OCI-LY7 (cell line): ENCODE measurements around the gene NUDT7. TPM values are rescaled to one million over a fixed set of nuclear protein-coding genes. Genes with fewer than 3 reads are reported as not detected.

Experiments used
- BruUV-seq: library from RNA; stranded (reverse); fragments of 400-500 nt; replicated peaks from 2 replicates; lab custom pipeline; 2021; lab: Mats Ljungman, UMichigan
- CTCF ChIA-PET: fragments of 300-600 bp; sonication (Branson Sonifier 250); formaldehyde crosslinking; loops from one replicate; lab custom pipeline; 2022; ENCODE audit warnings: antibody characterized with exemption; ENCODE audit not compliant: unreplicated experiment; lab: Charles Lee
- POLR2A ChIA-PET: fragments of 300-600 bp; sonication (Branson Sonifier 250); formaldehyde crosslinking; loops from one replicate; lab custom pipeline; 2022; ENCODE audit warnings: antibody characterized with exemption; lab: Charles Lee
- DNase-seq: peaks from one replicate; pipeline ENCODE4 v3.0.0-alpha.2; 2015; ENCODE audit warnings: low spot score
- H2AFZ ChIP-seq: fragments of 200-600 bp; sonication (generic), shearing (Covaris generic); 2 replicates; pipeline ENCODE4 v1.6.1; 2014; ENCODE audit warnings: mild to moderate bottlenecking, antibody characterized with exemption, low read length, moderate library complexity
- H3K27ac ChIP-seq: fragments of 200-600 bp; sonication (generic); 2 replicates; pipeline ENCODE4 v1.5.1; 2014; ENCODE audit warnings: mixed run types, low read depth, mild to moderate bottlenecking, moderate library complexity, low read length, inconsistent platforms; ENCODE audit not compliant: poor library complexity, severe bottlenecking
- H3K36me3 ChIP-seq: fragments of 200-600 bp; sonication (generic); 2 replicates; pipeline ENCODE4 v1.6.1; 2014; ENCODE audit warnings: mild to moderate bottlenecking, antibody characterized with exemption, low read length, moderate library complexity, mixed read lengths; ENCODE audit not compliant: insufficient read depth
- H3K4me1 ChIP-seq: fragments of 200-600 bp; sonication (generic); 2 replicates; pipeline ENCODE4 v1.5.1; 2014; ENCODE audit warnings: mild to moderate bottlenecking, low read length; ENCODE audit not compliant: insufficient read depth, poor library complexity, severe bottlenecking
- H3K4me2 ChIP-seq: fragments of 200-600 bp; sonication (generic); 2 replicates; pipeline ENCODE4 v1.6.1; 2014; ENCODE audit warnings: mild to moderate bottlenecking, low read length
- H3K4me3 ChIP-seq: fragments of 200-600 bp; sonication (generic); 2 replicates; pipeline ENCODE4 v1.5.1; 2014; ENCODE audit warnings: mild to moderate bottlenecking, low read depth, low read length; ENCODE audit not compliant: poor library complexity, severe bottlenecking
- H3K79me2 ChIP-seq: fragments of 200-600 bp; sonication (generic); 2 replicates; pipeline ENCODE4 v1.6.1; 2016; ENCODE audit warnings: low read depth, mild to moderate bottlenecking, low read length, moderate library complexity, mixed read lengths; ENCODE audit not compliant: insufficient read depth
- H3K9me2 ChIP-seq: fragments of 200-600 bp; sonication (generic); 2 replicates; pipeline ENCODE4 v1.6.1; 2016; ENCODE audit warnings: mild to moderate bottlenecking, low read length, mixed read lengths; ENCODE audit not compliant: insufficient read depth
- H3K9me3 ChIP-seq: fragments of 200-600 bp; sonication (generic); 2 replicates; pipeline ENCODE4 v1.6.1; 2014; ENCODE audit warnings: mild to moderate bottlenecking, mixed run types, low read length, mixed read lengths
- H4K20me1 ChIP-seq: fragments of 200-600 bp; sonication (generic); 2 replicates; pipeline ENCODE4 v1.6.1; 2014; ENCODE audit warnings: mild to moderate bottlenecking, antibody characterized with exemption, low read length, moderate library complexity, mixed read lengths; ENCODE audit not compliant: insufficient read depth
- EZH2phosphoT487 ChIP-seq: fragments of 200-600 bp; sonication (generic); IDR thresholded peaks from 2 replicates; pipeline ENCODE4 v1.6.1; 2018; ENCODE audit warnings: low read depth, borderline replicate concordance, mild to moderate bottlenecking, mixed run types, antibody characterized with exemption, low read length, moderate library complexity, mixed read lengths
- intact Hi-C: fragments of 100-400 bp; cut with micrococcal nuclease; formaldehyde crosslinking; loops from one replicate; pipeline ENCODE4 v1.10.0; 2022; ENCODE audit not compliant: unreplicated experiment
- total RNA-seq, 2 experiments: library from RNA; depleted of rRNA in 1 of 2; stranded (reverse); fragments of >200 nt in 1 of 2; shearing (Covaris generic) in 1 of 2; gene quantifications; 2 replicates each; pipeline ENCODE4 v1.2.3, GENCODE V29; 2014 to 2022
- TF ChIP-seq, protein P1 (sequence below): fragments of 200-600 bp; sonication (generic); conservative IDR thresholded peaks from 2 replicates; pipeline ENCODE4 v1.5.1; 2014; ENCODE audit warnings: mild to moderate bottlenecking, antibody characterized with exemption, low read length, moderate library complexity, mixed read lengths

The NUDT7 gene
- total RNA-seq, 2 experiments from 2014 or later = 4.4 to 22.1 TPM

DNA sequence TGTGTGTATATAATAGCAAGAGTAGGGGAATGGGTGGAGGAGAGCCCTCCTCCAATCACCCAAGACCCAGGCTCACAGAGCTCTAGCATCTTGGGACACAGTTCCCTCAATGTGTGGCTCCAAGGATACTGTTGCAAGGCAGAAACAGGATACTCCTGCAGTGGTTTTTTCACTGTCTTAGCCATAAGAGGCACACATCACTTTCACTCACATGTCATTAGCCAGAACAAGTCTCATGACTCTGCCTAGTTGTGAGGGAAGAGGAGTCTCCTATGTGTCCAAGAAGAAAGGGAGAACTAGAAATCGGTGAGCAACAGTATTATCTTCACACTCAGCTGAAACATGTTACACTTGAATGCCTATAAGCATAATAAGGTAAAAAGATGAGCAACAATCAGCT is 11.1 kb upstream of the NUDT7 start:
- DNase-seq = no peak
- H4K20me1 ChIP-seq = no peaks in the 10 kb centered on the region
- H3K9me2 ChIP-seq = no peaks in the 10 kb centered on the region
- no peaks in the 10 kb centered on the region for H3K79me2 ChIP-seq
- CTCF ChIA-PET = interaction anchor here (0.6 kb wide), 1 partner anchor 22 kb away, joined by 3 read pairs; no protein-coding TSS in a partner anchor
- H3K4me3 ChIP-seq = no peak overlapping the region
- H3K4me1 ChIP-seq = no peaks in the 10 kb centered on the region
- H2AFZ ChIP-seq = no peak overlapping the region
- POLR2A ChIA-PET = no interaction called here
- intact Hi-C loops = no loop called here
- H3K9me3 ChIP-seq = no peaks in the 10 kb centered on the region
- no TSS peak for BruUV-seq
- no peaks in the 10 kb centered on the region for H3K36me3 ChIP-seq
- H3K4me2 ChIP-seq = no peak overlapping the region
- H3K27ac ChIP-seq = no peak overlapping the region
- TF ChIP-seq, protein P1, sequence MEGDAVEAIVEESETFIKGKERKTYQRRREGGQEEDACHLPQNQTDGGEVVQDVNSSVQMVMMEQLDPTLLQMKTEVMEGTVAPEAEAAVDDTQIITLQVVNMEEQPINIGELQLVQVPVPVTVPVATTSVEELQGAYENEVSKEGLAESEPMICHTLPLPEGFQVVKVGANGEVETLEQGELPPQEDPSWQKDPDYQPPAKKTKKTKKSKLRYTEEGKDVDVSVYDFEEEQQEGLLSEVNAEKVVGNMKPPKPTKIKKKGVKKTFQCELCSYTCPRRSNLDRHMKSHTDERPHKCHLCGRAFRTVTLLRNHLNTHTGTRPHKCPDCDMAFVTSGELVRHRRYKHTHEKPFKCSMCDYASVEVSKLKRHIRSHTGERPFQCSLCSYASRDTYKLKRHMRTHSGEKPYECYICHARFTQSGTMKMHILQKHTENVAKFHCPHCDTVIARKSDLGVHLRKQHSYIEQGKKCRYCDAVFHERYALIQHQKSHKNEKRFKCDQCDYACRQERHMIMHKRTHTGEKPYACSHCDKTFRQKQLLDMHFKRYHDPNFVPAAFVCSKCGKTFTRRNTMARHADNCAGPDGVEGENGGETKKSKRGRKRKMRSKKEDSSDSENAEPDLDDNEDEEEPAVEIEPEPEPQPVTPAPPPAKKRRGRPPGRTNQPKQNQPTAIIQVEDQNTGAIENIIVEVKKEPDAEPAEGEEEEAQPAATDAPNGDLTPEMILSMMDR = no peak
- TF ChIP-seq EZH2phosphoT487 = no peak

DNA sequence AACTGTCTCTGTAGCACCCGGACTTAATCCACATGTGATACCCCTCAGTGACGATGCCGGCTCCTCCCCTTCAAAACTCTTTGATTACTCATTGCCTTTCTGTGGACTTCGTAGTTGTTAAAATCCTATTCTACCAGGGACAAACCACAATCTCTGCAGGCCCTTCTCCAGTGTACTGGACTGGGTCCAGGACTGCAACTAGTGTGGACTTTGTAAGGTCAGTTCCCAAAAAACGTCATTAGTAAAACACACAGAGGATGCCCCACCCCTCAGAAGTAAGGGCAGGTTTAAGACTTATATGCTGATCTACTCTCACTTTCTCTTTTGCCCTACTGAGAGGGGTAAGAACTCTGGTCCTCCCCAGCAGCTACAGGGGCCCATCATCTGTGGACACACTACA is 10.5 kb upstream of the NUDT7 start:
- no peaks in the 10 kb centered on the region for H3K4me1 ChIP-seq
- no peaks in the 10 kb centered on the region for H3K9me2 ChIP-seq
- CTCF ChIA-PET = no interaction called here
- intact Hi-C loops = no loop called here
- TF ChIP-seq EZH2phosphoT487 = no peak
- TF ChIP-seq, protein P1 = no peak
- H4K20me1 ChIP-seq = no peaks in the 10 kb centered on the region
- no peaks in the 10 kb centered on the region for H3K79me2 ChIP-seq
- POLR2A ChIA-PET = no interaction called here
- no peak overlapping the region for H3K4me2 ChIP-seq
- H3K9me3 ChIP-seq = no peaks in the 10 kb centered on the region
- DNase-seq = no peak
- H2AFZ ChIP-seq = no peak overlapping the region
- H3K27ac ChIP-seq = no peak overlapping the region
- H3K36me3 ChIP-seq = no peaks in the 10 kb centered on the region
- H3K4me3 ChIP-seq = no peak overlapping the region
- BruUV-seq = no TSS peak

DNA sequence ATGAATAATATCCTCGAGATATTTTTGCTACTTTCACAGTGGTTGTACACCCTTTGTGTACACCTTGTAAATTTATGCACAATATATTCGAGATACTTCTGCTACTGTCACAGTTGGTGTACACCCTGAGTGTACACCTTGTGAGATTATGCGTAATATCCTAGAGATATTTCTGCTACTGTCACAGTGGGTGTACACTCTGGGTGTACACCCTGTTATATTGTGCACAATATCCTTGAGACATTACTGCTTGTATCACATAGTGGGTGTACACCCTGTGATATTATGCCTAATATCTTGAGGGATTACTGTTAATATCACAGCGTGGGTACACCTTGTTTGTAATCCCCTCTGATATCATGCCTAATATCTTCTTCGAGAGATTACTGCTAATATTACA is 7.2 kb upstream of the NUDT7 start:
- ChIA-PET CTCF (no interaction called here), POLR2A (no interaction called here)
- no peak overlapping the region for H3K4me3 ChIP-seq
- DNase-seq = no peak
- no peaks in the 10 kb centered on the region for H4K20me1 ChIP-seq
- no peaks in the 10 kb centered on the region for H3K9me3 ChIP-seq
- H2AFZ ChIP-seq = no peak overlapping the region
- no peaks in the 10 kb centered on the region for H3K79me2 ChIP-seq
- intact Hi-C loops = no loop called here
- H3K4me2 ChIP-seq = no peak overlapping the region
- no TSS peak for BruUV-seq
- no peak overlapping the region for H3K27ac ChIP-seq
- TF ChIP-seq, protein P1 = no peak
- TF ChIP-seq EZH2phosphoT487 = no peak
- no peaks in the 10 kb centered on the region for H3K36me3 ChIP-seq
- no peaks in the 10 kb centered on the region for H3K9me2 ChIP-seq
- H3K4me1 ChIP-seq = no peaks in the 10 kb centered on the region
